ENCODE data around the gene PCBP2. TPM values are rescaled to one million over a fixed set of nuclear protein-coding genes. Genes with fewer than 3 reads are reported as not detected.

PCBP2 gene
- total RNA-seq, 4 donors from 2014 or later, result 414 to 583 (median 490) TPM

GRCh38 chr12:53463802-53464560 is 12.1 kb downstream of the PCBP2 start:
- H3K36me3 ChIP-seq, result peaks cover 19 to 100% (median 79%) of the 10 kb centered on the region in 3 donors
- H3K4me1 ChIP-seq, result peaks cover 0 to 58% (median 2%) of the 10 kb centered on the region in 4 donors
- no peak for TF ChIP-seq CTCF (IDR thresholded peaks at IDR 0.05)
- TF ChIP-seq POLR2A (IDR thresholded peaks at IDR 0.05), result no peak
- no peak for TF ChIP-seq EP300 (IDR thresholded peaks at IDR 0.05)
- WGBS, 2 donors, result 54 to 60% methylated on average over 5 of the region's 5 CpGs
- no peaks in the 10 kb centered on the region for H3K9me3 ChIP-seq
- no peaks in the 10 kb centered on the region for H3K27me3 ChIP-seq
- no peak overlapping the region for H3K4me3 ChIP-seq
- no peak for DNase-seq (ENCODE audit: low spot score in 2 of 2)
- no peak overlapping the region for H3K27ac ChIP-seq

- no peaks in the 10 kb centered on the region for H3K27me3 ChIP-seq
- no peak for DNase-seq (ENCODE audit: low spot score in 2 of 2)
- no peak overlapping the region for H3K27ac ChIP-seq
- TF ChIP-seq POLR2A (IDR thresholded peaks at IDR 0.05) (no peak), CTCF (IDR thresholded peaks at IDR 0.05) (no peak), EP300 (IDR thresholded peaks at IDR 0.05) (no peak)
- H3K4me3 ChIP-seq, result no peak overlapping the region
- peaks cover 0 to 55% (median 2%) of the 10 kb centered on the region in 4 donors for H3K4me1 ChIP-seq
- H3K36me3 ChIP-seq, result peaks cover 17 to 100% (median 81%) of the 10 kb centered on the region in 3 donors
- H3K9me3 ChIP-seq, result no peaks in the 10 kb centered on the region
- WGBS, 2 donors, result 89 to 93% methylated on average over 8 to 11 of the region's 11 CpGs
Observed at GRCh38 chr12:53464685-53465418, 12.9 kb downstream of the PCBP2 start.

GRCh38 chr12:53465679-53466078 is 13.8 kb downstream of the PCBP2 start:
- peaks cover 0 to 51% (median 2%) of the 10 kb centered on the region in 4 donors for H3K4me1 ChIP-seq
- no peak overlapping the region for H3K27ac ChIP-seq
- DNase-seq (ENCODE audit: low spot score in 2 of 2), result no peak
- TF ChIP-seq EP300 (IDR thresholded peaks at IDR 0.05) (no peak), POLR2A (IDR thresholded peaks at IDR 0.05) (no peak), CTCF (IDR thresholded peaks at IDR 0.05) (no peak)
- H3K9me3 ChIP-seq, result no peaks in the 10 kb centered on the region
- H3K4me3 ChIP-seq, result no peak overlapping the region
- H3K27me3 ChIP-seq, result no peaks in the 10 kb centered on the region
- 45 to 49% methylated on average over 2 of the region's 2 CpGs for WGBS, 2 donors
- peaks cover 13 to 100% (median 79%) of the 10 kb centered on the region in 3 donors for H3K36me3 ChIP-seq

- H3K27ac ChIP-seq, result no peak overlapping the region
- TF ChIP-seq EP300 (IDR thresholded peaks at IDR 0.05) (no peak), CTCF (IDR thresholded peaks at IDR 0.05) (no peak), POLR2A (IDR thresholded peaks at IDR 0.05) (no peak)
- no peaks in the 10 kb centered on the region for H3K27me3 ChIP-seq
- H3K36me3 ChIP-seq, result peaks cover 12 to 100% (median 76%) of the 10 kb centered on the region in 3 donors
- no peak for DNase-seq (ENCODE audit: low spot score in 2 of 2)
- H3K4me1 ChIP-seq, result peaks cover 0 to 45% (median 0%) of the 10 kb centered on the region in 4 donors
- H3K9me3 ChIP-seq, result no peaks in the 10 kb centered on the region
- no peak overlapping the region for H3K4me3 ChIP-seq
- 64 to 70% methylated on average over 4 of the region's 4 CpGs for WGBS, 2 donors
Observed at GRCh38 chr12:53466640-53467039, 14.7 kb downstream of the PCBP2 start.

- no peaks in the 10 kb centered on the region for H3K9me3 ChIP-seq
- H3K4me1 ChIP-seq, result peaks cover 0 to 48% (median 0%) of the 10 kb centered on the region in 4 donors
- H3K4me3 ChIP-seq, result no peak overlapping the region
- TF ChIP-seq CTCF (IDR thresholded peaks at IDR 0.05), result no peak
- TF ChIP-seq POLR2A (IDR thresholded peaks at IDR 0.05), result no peak
- no peak for TF ChIP-seq EP300 (IDR thresholded peaks at IDR 0.05)
- H3K27ac ChIP-seq, result no peak overlapping the region
- WGBS, 2 donors, result 68 to 70% methylated on average over 5 of the region's 5 CpGs
- H3K36me3 ChIP-seq, result peaks cover 12 to 100% (median 76%) of the 10 kb centered on the region in 3 donors
- no peaks in the 10 kb centered on the region for H3K27me3 ChIP-seq
- no peak for DNase-seq (ENCODE audit: low spot score in 2 of 2)
Observed at GRCh38 chr12:53467082-53467481, 15.2 kb downstream of the PCBP2 start.

Measured in tibial nerve (tissue), 4 donors.